NCI-H345 treated with DMSO at 0.1 percent for 48 hours (cell line): ENCODE results near the gene CLPTM1L.
"Not testable (repeated sequence)": the region's sequence is repeated elsewhere in the genome, so short reads cannot be mapped to it uniquely, and the experiment has no call there.

Experiments
- DNase-seq: peaks from one replicate; lab custom pipeline; 2025; ENCODE audit not compliant: unreplicated experiment; lab: John Stamatoyannopoulos, UW

Gene CLPTM1L

DNA sequence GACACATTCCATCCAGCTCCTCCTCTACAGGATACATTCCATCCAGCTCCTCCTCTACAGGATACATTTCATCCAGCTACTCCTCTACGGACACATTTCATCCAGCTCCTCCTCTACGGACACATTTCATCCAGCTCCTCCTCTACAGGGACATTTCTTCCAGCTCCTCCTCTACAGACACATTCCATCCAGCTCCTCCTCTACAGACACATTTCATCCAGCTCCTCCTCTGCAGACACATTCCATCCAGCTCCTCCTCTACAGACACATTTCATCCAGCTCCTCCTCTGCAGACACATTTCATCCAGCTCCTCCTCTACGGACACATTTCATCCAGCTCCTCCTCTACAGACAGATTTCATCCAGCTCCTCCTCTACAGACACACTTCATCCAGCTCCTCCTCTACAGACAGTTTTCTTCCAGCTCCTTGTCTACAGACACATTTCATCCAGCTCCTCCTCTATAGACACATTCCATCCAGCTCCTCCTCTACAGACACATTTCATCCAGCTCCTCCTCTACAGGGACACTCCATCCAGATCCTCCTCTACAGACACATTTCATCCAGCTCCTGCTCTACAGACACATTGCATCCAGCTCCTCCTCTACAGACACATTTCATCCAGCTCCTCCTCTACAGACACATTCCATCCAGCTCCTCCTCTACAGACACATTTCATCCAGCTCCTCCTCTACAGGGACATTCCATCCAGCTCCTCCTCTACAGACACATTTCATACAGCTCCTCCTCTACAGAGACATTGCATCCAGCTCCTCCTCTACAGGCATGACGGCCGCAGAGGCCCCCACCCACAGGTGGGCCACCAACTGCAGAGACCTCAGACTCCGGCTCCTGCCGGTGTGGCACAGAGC is 16.4 kb downstream of the CLPTM1L start:
- not testable (repeated sequence) for DNase-seq

DNA sequence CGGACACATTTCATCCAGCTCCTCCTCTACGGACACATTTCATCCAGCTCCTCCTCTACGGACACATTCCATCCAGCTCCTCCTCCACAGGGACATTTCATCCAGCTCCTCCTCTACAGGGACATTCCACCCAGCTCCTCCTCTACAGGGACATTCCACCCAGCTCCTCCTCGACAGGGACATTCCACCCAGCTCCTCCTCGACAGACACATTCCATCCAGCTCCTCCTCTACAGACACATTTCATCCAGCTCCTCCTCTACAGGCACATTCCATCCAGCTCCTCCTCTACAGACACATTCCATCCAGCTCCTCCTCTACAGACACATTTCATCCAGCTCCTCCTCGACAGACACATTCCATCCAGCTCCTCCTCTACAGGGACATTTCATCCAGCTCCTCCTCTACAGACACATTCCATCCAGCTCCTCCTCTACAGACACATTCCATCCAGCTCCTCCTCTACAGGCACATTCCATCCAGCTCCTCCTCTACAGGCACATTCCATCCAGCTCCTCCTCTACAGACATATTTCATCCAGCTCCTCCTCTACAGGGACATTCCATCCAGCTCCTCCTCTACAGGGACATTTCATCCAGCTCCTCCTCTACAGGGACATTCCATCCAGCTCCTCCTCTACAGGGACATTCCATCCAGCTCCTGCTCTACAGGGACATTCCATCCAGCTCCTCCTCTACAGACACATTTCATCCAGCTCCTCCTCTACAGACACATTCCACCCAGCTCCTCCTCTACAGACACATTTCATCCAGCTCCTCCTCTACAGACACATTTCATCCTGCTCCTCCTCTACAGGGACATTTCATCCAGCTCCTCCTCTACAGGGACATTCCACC is 17.8 kb downstream of the CLPTM1L start:
- not testable (repeated sequence) for DNase-seq

DNA sequence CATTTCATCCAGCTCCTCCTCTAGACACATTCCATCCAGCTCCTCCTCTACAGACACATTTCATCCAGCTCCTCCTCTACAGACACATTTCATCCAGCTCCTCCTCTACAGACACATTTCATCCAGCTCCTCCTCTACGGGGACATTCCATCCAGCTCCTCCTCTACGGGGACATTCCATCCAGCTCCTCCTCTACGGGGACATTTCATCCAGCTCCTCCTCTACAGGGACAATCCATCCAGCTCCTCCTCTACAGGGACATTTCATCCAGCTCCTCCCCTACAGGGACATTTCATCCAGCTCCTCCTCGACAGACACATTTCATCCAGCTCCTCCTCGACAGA is 18.4 kb downstream of the CLPTM1L start:
- DNase-seq: not testable (repeated sequence)

DNA sequence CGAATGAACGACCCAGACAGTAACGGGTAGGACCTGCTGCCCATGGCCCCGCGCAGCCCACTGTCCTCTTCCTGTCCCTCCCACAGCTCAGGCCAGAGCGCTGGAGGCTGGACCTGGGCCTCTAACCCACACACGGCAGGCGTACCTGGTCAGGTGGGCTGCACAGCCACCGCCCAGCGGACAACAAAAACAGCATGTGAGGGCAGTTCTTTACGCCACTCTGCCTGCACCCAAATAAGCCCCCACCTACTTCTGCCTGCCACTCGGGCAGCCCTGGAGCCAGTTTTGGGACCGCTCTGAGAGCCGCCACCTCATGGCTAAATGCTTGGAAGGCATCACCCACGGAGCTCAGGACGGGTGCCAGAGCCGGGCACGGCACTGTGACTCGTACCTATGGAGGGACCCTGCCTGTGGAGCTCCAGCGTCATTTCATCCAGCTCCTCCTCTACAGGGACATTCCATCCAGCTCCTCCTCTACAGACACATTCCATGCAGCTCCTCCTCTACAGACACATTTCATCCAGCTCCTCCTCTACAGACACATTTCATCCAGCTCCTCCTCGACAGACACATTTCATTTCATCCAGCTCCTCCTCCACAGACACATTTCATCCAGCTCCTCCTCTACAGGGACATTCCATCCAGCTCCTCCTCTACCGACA is 18.9 kb downstream of the CLPTM1L start:
- DNase-seq: no peak

DNA sequence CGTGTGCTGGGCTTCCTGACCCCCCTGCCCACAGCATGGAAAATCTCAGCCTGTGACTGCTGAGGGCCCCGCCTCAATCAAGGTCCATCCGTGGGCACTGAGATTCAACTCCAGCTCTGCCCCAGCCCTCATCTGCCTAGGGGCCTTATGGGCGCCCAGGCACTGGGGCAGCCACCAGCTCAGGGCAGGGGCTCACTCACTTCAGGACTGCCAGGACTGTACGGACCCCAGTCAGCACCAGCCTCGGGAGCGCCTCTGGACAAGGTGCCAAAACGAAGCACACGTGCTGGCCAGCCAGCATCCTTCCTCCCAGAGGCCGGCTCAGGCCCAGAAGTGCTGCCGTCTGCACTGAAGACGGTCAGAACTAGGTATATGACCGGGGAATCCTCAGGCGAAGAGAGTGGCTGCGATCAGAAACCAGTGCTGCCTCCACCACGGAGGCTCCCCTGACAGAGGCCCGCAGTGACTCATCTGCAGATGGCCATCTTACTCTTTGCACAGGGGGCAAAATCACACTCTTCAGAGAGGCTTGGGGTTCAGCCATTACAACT is 19.6 kb downstream of the CLPTM1L start:
- no peak for DNase-seq

DNA sequence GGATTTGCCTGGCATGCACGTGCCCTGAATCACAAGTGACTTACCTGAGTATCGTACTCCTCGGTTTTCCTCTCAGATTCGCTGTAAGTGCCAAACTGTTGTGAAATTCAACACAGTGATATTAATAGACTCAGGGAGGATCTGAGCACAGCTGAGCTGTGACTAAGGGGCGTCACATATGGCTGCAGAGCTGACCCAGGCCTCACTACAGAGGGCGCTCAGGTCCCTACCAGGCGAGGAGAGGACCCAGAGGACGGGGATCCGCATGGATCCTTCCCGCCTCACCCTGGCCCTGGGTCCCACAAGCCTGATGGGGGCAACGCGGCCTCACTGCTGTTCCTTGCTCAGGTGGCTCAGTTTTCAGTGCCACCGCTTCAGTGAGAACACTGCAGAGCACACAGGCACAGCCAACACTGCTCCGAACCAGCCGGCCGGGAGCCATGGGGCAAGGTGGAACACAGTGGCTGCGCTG is 20.1 kb downstream of the CLPTM1L start:
- no peak for DNase-seq

DNA sequence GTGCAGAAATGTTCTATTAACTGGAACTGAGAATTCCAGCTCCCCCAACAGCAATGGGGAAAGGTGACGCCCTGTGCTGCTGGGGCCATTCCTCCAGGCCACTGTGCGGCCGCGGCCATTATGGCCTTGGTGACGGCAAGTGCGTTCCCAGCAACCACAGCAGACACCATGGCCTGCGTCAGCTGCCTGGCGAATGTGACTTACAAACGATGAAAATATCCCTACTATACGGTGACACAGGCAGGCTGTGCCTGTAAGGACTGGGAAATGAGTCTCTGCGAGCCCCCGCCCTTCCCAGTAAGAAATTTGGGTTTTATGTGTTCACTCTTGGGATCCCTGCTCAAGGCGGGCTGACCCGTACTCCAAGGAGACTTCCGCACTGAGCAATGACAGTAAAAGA is 20.6 kb downstream of the CLPTM1L start:
- DNase-seq: no peak

DNA sequence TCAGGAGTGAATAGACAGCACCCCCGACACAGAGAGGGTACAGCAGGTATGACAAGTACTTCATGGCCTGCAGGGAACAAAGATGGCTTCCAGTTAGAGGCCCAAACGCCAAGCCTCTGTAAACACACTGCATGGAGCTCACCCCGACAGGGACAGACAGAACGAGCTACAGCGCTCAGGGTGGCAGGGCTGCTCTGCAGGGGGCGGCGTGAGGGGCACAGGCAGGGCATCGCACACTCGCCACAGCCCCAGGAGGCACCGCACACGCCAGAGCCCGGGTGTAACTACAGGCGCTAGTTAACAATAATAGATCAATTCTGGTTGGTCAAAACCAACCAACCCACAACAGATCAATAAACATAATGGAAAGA is 21.1 kb downstream of the CLPTM1L start:
- no peak for DNase-seq

DNA sequence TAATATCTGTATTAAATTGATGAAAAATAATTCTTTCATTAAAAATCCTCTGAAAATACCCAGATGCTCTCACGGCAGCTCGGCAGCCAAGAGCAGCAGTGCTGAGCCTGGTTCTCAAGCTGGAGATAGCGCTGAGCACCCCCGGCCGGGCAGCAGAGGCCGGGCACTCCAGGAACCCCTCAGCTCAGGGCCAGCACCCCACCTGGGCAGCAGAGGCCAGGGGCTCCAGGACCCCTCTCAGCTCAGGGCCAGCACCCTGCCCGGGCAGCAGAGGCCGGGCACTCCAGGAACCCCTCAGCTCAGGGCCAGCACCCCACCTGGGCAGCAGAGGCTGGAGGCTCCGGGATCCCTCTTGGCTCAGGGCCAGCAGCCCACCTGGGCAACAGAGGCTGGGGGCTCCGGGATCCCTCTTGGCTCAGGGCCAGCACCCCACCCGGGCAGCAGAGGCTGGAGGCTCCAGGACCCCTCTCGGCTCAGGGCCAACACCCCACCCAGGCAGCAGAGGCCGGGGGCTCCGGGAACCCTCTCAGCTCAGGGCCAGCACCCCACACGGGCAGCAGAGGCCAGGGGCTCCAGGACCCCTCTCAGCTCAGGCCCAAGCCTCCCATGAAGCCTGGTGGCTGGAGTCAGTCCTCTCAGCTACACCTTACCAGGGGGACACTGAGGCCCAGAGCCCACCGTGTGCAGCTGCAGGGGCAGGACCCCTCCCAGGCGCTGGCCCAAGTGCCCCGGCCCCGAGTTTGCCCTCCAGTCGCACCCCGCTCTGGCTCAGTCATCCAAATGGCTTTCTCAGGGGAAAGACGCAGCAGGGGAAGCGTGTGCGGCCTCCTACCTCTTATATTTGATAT is 21.7 kb downstream of the CLPTM1L start:
- no peak for DNase-seq

DNA sequence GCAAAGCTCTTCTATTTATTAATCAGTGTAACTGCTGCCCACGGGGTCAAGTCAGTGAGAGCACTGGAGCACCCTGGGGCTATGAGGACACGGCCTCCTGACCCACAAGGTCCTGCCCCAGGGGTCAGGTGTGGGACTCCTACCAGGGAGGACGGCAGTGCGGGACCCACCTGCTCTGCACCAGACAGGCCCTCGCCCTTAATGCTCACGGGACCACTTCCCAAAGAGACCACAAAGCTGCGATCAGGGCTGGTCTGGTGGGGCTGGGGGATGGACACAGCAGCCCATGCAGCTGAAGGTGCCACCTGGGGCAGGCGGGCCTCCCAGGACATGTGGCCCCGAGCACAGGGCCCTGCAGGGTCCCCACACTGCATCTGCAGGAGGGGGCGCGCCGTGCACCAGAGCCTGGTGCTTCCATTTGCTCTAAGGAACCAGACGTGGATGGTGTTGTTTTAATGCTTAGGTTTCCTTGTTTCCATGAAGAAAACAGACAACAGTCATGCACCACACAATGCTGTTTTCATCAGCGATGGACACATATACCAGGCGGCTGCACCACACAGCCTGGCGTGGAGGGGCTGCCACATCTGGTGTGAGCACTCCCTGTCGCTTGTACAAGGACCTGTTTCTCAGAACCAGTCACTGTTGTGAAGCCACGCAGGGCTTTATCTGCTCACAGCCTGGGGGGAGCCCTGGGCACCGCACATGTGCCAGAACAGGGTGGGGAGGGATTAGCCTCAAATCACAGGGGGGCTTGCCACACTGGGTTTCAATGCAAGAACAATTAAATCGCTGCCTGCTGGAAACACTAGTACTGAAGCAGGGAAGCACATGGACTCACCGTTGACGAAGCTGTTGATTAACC is 22.6 kb downstream of the CLPTM1L start:
- DNase-seq: no peak

DNA sequence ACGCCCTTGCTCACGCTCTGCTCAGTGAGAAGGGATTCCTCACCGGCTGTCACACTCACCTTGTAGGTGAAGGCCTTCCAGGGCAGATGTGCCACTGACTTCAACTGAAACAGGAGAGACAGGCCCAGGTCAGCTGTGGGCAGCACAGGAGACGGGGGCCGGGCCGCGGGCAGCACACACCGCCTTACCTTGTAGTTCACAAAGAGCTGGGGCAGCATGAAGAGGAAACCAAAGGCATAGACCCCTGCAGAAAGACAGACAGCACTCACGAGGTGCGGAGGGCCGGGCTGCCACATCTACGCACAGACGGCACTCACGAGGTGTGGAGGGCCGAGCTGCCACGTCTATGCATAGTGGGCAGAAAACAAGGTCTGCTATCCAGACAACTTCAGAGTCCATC is 23.3 kb downstream of the CLPTM1L start:
- DNase-seq: no peak

DNA sequence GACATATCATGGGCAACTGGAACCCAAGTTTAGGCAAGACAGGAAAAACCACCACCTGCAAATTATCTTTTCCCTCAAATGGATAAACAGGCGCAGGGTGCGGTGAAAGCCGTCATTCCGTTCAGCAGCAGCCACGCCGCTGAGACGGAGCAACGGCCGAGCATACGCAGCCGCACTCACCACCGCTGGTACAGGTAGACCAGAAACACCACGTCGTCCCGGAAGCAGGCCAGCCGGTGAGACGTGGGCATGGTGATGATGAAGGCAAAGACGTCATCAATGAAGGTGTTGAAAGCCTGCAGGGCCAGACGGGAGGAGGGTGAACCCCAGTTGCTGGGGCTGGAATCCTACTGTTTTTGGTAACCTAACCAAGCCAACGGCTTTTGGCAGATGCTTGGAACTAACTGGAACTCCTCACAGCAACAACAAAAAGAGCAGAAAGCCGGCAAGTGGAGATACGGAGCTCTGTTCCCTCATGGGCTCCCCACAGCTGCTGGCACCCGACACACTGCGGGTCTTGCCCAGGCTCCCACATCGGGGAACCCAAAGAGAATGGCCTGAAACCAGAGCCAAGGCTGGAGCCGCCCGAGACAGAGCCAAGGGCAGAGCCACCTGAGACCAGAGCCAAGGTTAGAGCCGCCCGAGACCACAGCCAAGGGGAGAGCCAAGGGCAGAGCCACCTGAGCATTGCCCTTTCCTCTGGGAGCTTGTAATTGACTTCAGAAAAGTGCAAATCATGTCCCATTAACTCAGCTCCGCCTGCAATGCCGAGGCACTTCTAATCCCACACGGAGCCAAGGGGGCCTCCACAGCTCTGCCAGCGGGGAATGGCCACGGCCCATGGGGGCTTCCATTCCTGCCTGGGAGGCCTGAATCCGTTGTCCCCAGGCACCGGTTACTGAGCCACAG is 24.2 kb downstream of the CLPTM1L start:
- DNase-seq: no peak

DNA sequence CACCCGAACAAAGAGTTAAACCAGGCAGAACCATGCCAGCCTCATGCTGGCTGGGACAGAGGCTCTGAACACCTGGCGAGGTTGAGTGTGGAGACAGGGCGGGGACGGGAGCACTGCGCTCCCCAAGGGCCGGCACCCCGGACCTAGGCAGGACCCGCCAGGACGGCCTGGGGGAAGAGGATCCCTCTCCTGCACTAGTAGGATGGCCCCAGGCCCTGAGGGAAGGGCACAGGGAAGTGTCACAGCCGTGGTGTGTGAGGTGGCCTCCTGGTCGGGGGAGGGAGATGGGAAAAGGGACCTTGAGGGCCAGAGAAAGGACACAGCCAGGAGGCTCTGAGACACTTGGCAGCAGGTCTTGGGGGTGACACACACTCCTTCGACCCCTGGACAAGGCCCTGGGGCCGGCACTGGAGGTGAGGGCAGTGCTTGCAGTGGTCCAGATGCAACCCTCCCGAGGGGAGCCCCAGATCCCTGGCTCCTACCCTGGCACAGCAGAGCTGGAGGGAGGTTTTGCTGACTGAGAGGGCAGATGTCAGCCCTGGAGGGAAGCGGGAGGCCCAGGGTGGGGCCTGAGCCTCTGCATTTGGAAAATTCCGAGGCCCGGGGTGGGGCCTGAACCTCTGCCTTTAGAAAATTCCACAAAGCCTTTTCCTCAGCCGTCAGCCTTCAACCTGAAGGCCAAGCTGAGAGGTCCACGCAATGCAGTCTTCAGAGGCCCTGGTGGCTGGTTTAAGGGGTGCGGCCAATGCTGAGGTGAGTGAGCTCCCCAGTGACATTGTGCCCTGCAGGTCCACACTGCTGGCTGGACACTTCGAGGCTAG is 25.3 kb downstream of the CLPTM1L start:
- DNase-seq: no peak

DNA sequence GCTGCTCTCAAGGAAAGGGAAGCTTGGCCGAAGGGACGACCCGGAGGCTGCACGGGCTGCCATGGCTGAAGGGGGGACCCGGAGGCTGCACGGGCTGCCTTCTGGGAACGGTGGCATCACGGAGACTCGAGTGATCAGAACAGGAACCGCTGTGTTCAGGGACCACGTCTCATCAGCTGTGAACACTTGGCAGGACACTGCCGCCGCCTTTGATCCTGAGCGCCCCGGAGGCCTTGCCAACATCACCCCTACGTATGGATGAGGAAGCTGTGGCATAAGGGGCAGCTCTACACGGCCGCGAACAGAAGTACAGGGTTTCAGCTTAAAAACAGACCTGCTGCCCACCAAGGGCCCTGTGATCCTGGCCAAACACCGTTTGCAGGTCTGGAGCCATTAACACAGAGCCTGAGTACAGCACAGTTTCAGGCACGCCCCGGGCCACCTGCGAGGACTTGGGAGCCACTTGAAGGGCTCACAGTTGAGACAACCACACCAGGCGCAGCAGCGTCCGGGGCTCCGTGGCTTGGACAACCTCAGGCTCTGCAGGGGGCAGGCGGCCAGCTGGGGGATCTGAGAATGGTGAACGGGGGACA is 26.1 kb downstream of the CLPTM1L start:
- DNase-seq: peak; percentile 78

DNA sequence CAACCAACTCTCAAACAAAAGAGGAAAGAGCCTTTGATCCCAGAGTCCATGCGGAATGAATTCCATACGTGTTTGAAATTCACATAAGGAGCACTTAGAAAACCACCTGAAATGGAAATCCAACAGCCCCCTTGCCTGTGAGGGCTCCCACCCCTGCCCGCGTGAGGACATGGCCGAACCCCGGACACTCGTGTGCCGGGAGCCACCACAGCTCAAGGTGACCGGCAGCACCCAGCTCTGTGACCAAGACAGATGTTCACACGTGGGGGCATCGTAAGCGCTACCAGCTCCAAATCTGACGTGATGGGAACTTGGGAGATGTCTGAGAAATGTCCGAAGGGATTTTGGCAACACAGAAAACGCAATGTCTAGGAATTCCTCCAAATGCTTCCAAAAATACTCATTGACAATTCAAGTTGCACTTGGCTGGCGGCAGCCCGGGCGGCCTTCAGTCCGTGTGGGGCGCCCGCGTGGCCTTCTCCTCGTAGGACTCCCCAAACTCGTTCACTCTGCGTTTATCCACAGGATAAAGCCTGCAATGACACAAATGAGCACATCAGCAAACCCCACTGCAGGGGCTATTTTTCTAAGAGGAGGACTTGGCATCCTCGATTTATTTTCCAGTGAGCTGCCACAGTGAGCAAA is 26.9 kb downstream of the CLPTM1L start:
- DNase-seq: no peak

DNA sequence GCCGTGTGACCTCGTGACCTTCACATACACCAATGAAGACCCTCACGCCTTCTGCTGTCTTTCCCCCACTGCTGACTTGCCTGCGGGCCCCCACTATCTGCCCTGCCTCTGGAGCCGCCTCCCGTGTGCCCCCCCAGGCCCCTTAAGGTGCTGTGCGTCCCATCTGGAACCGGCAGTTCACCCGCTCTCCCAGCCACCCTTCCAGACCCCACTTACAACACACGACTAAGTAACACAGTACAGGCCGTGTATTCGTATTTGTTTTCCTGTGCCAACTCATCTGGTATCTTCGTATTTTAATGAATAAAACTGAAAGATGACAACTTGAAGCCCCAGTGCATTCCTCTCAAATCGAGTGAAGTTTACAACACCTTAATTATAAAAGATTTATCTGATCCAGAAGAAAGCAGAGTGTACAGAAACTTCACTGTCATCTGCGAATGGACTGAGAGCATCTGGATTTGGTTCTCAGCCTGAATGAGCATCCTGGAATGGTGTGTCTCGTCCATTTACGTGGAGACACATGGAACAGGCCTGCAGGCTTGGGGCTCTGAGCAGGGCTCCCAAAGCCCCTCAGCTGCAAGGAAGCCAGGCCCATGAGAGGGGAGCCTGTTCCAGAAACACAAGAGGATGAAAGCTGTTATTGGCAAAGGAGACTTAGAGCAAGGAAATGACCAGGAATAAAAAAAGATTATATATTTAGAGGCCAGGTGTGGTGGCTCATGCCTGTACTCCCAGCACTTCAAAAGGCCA is 28.1 kb downstream of the CLPTM1L start:
- no peak for DNase-seq
